Breast epithelium (tissue), 4 donors: ENCODE results near the gene PDIA5. TPM values are rescaled to one million over a fixed set of nuclear protein-coding genes. Genes with fewer than 3 reads are reported as not detected.

ENCODE experiments used
- DNase-seq, 2 donors: peaks; one replicate each; pipeline ENCODE4 v3.0.0-alpha.2; 2019; ENCODE audit warnings: low spot score in 2 of 2
- H3K27ac ChIP-seq, 2 donors: fragments of 200-600 bp; sonication (generic) in 1 of 2; one replicate each; pipeline ENCODE4 v1.5.1; 2016 to 2019; ENCODE audit warnings: mild to moderate bottlenecking in 1 of 2
- H3K27me3 ChIP-seq, 2 donors: fragments of 200-600 bp; sonication (generic) in 1 of 2; one replicate each; pipeline versions ENCODE4 v1.5.1 to v1.6.0; 2017 to 2019; ENCODE audit warnings: control low read depth in 1 of 2, mild to moderate bottlenecking in 1 of 2
- H3K36me3 ChIP-seq: fragments of 200-600 bp; one replicate; pipeline ENCODE4 v1.5.1; 2019
- H3K4me1 ChIP-seq, 2 donors: fragments of 200-600 bp; sonication (generic); one replicate each; pipeline ENCODE4 v1.5.1; 2016 to 2019; ENCODE audit warnings: control low read depth in 1 of 2
- H3K4me3 ChIP-seq, 3 donors: fragments of 200-600 bp; sonication (generic); 1 replicate in 2 of 3; 2 replicates in 1 of 3; pipeline ENCODE4 v1.5.1; 2016 to 2019; ENCODE audit warnings: mild to moderate bottlenecking in 3 of 3, moderate library complexity in 2 of 3
- H3K9me3 ChIP-seq, 2 donors: fragments of 200-600 bp; sonication (generic) in 1 of 2; one replicate each; pipeline ENCODE4 v1.5.1; 2016 to 2019; ENCODE audit warnings: control low read depth in 1 of 2
- CTCF ChIP-seq, 3 donors: fragments of 450-650 bp; IDR thresholded peaks; one replicate each; pipeline ENCODE4 v1.5.1; 2016 to 2017; ENCODE audit warnings: antibody characterized with exemption in 3 of 3, mild to moderate bottlenecking in 3 of 3, moderate library complexity in 3 of 3
- POLR2A ChIP-seq: fragments of 450-650 bp; IDR thresholded peaks from one replicate; pipeline ENCODE4 v1.6.1; 2016; ENCODE audit warnings: antibody characterized with exemption, mild to moderate bottlenecking, moderate library complexity
- POLR2AphosphoS5 ChIP-seq, 3 donors: sonication (generic); formaldehyde crosslinking; IDR thresholded peaks; one replicate each; pipeline ENCODE4 v1.6.1; 2017; ENCODE audit warnings: antibody characterized with exemption in 3 of 3
- intact Hi-C: fragments of 100-400 bp; cut with DNase I; formaldehyde crosslinking; loops from one replicate; pipeline ENCODE4 v1.15.1; 2023; ENCODE audit warnings: low total_unique reads
- total RNA-seq, 3 donors: library from RNA; depleted of rRNA; stranded (reverse); fragments of >200 nt; gene quantifications; one replicate each; pipeline ENCODE4 v1.1.0, GENCODE V29; 2016

PDIA5 gene
- total RNA-seq, 3 donors from 2014 or later: 10.7 to 26.5 (median 11.0) TPM

DNA sequence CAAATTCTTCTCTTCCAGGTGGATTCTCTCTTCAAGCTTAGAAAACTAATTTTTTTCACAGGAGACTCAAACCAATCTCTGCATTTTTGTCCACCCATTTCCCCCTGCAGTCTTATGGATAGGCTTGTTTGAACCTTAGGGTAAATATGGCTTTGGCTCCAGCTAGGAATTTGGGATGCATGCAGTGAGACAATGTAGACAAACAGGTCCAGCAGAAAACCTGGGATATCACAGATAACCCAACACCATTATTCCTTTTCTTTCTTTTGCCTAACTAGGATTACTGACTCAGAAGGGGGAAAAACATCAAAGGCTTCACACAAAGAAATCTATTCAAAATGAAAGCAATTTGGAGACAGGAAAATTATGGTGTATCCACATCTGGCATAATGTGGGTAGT, 28.1 kb upstream of the PDIA5 start:
- DNase-seq: no peak
- H3K4me3 ChIP-seq: no peak overlapping the region
- no peak for TF ChIP-seq CTCF (IDR thresholded peaks at IDR 0.05)
- no peak for TF ChIP-seq POLR2AphosphoS5 (IDR thresholded peaks at IDR 0.05)
- no peak for TF ChIP-seq POLR2A
- no peak overlapping the region for H3K27ac ChIP-seq
- H3K4me1 ChIP-seq: no peaks in the 10 kb centered on the region
- H3K9me3 ChIP-seq: no peaks in the 10 kb centered on the region
- no peaks in the 10 kb centered on the region for H3K36me3 ChIP-seq
- intact Hi-C loops: loop anchor here (5.0 to 10.0 kb wide), 2 partner anchors 394 to 571 kb away; no protein-coding TSS in a partner anchor
- H3K27me3 ChIP-seq: no peaks in the 10 kb centered on the region

DNA sequence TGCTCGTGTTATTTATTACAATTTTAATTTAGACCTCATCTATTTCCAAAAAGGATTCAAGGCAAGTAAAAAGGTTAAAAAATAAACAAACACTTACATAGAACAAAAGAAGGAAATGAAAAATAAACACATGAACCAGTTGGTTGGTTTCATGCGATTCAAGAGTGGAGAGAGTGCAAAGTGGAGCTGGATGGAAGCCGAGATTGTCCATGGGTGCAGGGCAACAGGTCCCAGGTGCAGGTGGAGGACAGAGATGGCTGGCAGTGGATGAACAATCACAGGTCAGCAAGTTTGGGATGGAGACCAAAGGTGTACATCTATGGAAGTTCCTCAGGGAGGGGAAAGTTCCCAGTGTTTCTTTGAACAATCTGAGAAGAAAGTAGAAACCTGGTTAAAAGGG, 27.6 kb upstream of the PDIA5 start:
- Histone ChIP-seq H3K4me1 (no peaks in the 10 kb centered on the region), H3K36me3 (no peaks in the 10 kb centered on the region), H3K4me3 (no peak overlapping the region), H3K27me3 (no peaks in the 10 kb centered on the region), H3K27ac (no peak overlapping the region), H3K9me3 (no peaks in the 10 kb centered on the region)
- no peak for DNase-seq
- TF ChIP-seq CTCF (IDR thresholded peaks at IDR 0.05) (no peak), POLR2AphosphoS5 (IDR thresholded peaks at IDR 0.05) (no peak), POLR2A (no peak)
- intact Hi-C loops: loop anchor here (5.0 to 10.0 kb wide), 2 partner anchors 394 to 572 kb away; no protein-coding TSS in a partner anchor

GRCh38 chr3:123042413-123042812, 24.4 kb upstream of the PDIA5 start:
- H3K9me3 ChIP-seq: no peaks in the 10 kb centered on the region
- peaks cover 0 to 5% of the 10 kb centered on the region in 2 donors for H3K27me3 ChIP-seq
- intact Hi-C loops: no loop called here
- DNase-seq: no peak
- H3K4me1 ChIP-seq: no peaks in the 10 kb centered on the region
- no peak overlapping the region for H3K27ac ChIP-seq
- H3K36me3 ChIP-seq: no peaks in the 10 kb centered on the region
- no peak overlapping the region for H3K4me3 ChIP-seq
- TF ChIP-seq POLR2A: no peak
- TF ChIP-seq CTCF (IDR thresholded peaks at IDR 0.05): no peak
- no peak for TF ChIP-seq POLR2AphosphoS5 (IDR thresholded peaks at IDR 0.05)

GRCh38 chr3:123044981-123045763, 21.7 kb upstream of the PDIA5 start:
- H3K4me1 ChIP-seq: no peaks in the 10 kb centered on the region
- H3K27ac ChIP-seq: no peak overlapping the region
- H3K9me3 ChIP-seq: no peaks in the 10 kb centered on the region
- H3K27me3 ChIP-seq: peaks cover 0 to 5% of the 10 kb centered on the region in 2 donors
- TF ChIP-seq POLR2AphosphoS5 (IDR thresholded peaks at IDR 0.05) (no peak), POLR2A (no peak), CTCF (IDR thresholded peaks at IDR 0.05) (no peak)
- H3K4me3 ChIP-seq: no peak overlapping the region
- no peak for DNase-seq
- H3K36me3 ChIP-seq: no peaks in the 10 kb centered on the region
- intact Hi-C loops: no loop called here

DNA sequence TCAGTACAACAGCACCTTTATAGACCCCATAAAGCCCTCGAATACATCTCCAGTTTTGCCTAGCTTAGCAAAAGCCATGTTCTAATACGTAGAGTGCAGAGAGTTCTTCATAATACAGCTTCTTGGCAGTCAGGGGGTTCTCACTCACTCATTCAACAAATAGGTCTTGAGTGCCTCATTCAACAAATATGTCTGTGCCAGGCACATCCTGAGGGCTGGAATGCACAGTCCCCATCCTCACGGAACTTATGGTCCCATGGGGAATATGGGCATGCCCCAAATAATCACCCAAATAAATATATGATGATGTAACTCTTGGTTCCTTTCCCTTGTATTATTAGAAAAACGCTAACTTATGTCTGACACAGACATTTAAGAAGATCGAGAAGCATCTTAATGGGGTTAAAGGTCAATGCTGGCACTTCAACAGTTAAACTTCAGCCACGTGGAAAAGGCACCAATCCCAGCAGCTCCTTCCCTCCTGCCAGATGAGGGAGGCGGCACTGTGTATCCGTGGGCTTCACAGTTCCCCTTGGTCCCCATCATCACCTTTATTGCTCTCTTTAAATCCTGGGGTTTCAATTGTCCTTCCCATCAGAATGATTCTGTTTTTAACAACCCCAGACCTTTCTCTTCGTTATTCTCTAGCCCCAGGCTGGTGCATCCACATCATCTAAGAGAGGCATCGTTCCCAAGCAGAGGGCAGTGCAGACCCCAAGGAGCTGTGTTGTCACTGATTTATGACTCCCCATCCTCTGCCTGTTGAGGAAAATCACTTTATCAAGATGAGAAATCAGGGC, 20.4 kb upstream of the PDIA5 start:
- no peak overlapping the region for H3K4me3 ChIP-seq
- intact Hi-C loops: loop anchor here (1.0 kb wide), 1 partner anchor 23 kb away; no protein-coding TSS in a partner anchor
- H3K9me3 ChIP-seq: no peaks in the 10 kb centered on the region
- H3K36me3 ChIP-seq: no peaks in the 10 kb centered on the region
- no peak for DNase-seq
- H3K27me3 ChIP-seq: peaks cover 0 to 5% of the 10 kb centered on the region in 2 donors
- H3K4me1 ChIP-seq: no peaks in the 10 kb centered on the region
- no peak for TF ChIP-seq POLR2A
- TF ChIP-seq CTCF (IDR thresholded peaks at IDR 0.05): no peak
- TF ChIP-seq POLR2AphosphoS5 (IDR thresholded peaks at IDR 0.05): no peak
- no peak overlapping the region for H3K27ac ChIP-seq
